OCI-LY3 (cell line): ENCODE data around the gene CLSTN1.

Source experiments
- H2AFZ ChIP-seq: fragments of 200-600, 300-600 bp; shearing (Covaris generic); 2 replicates; pipeline ENCODE4 v1.6.0; 2014; ENCODE audit warnings: antibody characterized with exemption, low read depth, low read length
- H3K27ac ChIP-seq: fragments of 200-600, 300-600 bp; sonication (generic); 2 replicates; pipeline ENCODE4 v1.5.1; 2014; ENCODE audit warnings: mild to moderate bottlenecking, low read length, moderate library complexity, mixed read lengths
- H3K27me3 ChIP-seq: fragments of 200-600, 300-600 bp; sonication (generic); 2 replicates; pipeline ENCODE4 v1.6.1; 2014; ENCODE audit warnings: low read depth, low read length, mixed read lengths
- H3K36me3 ChIP-seq: fragments of 200-600, 300-600 bp; sonication (generic); replicated peaks from 2 replicates; pipeline ENCODE3; 2014; ENCODE audit warnings: low read depth, low read length, mixed read lengths
- H3K4me1 ChIP-seq: fragments of 300-600, 200-600 bp; sonication (generic); 2 replicates; pipeline ENCODE4 v1.6.1; 2014; ENCODE audit warnings: low read length, mixed read lengths
- H3K4me2 ChIP-seq: fragments of 200-600, 300-600 bp; sonication (generic); 2 replicates; pipeline ENCODE4 v1.6.1; 2014; ENCODE audit warnings: low read length, mixed read lengths
- H3K4me3 ChIP-seq: fragments of 300-600, 200-600 bp; sonication (generic); 2 replicates; pipeline ENCODE4 v1.5.1; 2014; ENCODE audit warnings: antibody characterized with exemption, mild to moderate bottlenecking, low read length, moderate library complexity
- H3K79me2 ChIP-seq: fragments of 300-600, 200-600 bp; shearing (Covaris generic); 2 replicates; pipeline ENCODE4 v1.6.1; 2014; ENCODE audit warnings: mild to moderate bottlenecking, low read length, mixed read lengths
- H3K9ac ChIP-seq: fragments of 300-600, 200-600 bp; shearing (Covaris generic); 2 replicates; pipeline ENCODE4 v1.6.0; 2014; ENCODE audit warnings: mild to moderate bottlenecking, low read length, moderate library complexity
- H3K9me3 ChIP-seq: fragments of 200-600, 300-600 bp; shearing (Covaris generic); 2 replicates; pipeline ENCODE4 v1.6.1; 2014; ENCODE audit warnings: low read length, mixed read lengths; ENCODE audit not compliant: insufficient read depth
- H4K20me1 ChIP-seq: fragments of 200-600, 300-600 bp; sonication (generic); 2 replicates; pipeline ENCODE4 v1.6.1; 2016; ENCODE audit warnings: low read length, mixed read lengths; ENCODE audit not compliant: insufficient read depth
- CTCF ChIP-seq: fragments of 200-600, 300-600 bp; sonication (generic); IDR thresholded peaks from 2 replicates; pipeline ENCODE4 v1.5.1; 2014; ENCODE audit warnings: antibody characterized with exemption, low read length, low read depth
- EZH2phosphoT487 ChIP-seq: fragments of 200-600 bp; shearing (Covaris generic); IDR thresholded peaks from 2 replicates; pipeline ENCODE4 v1.6.1; 2018; ENCODE audit warnings: antibody characterized with exemption, mixed run types, low read depth

The CLSTN1 gene

GRCh38 chr1:9855186-9855585 lies 31.4 kb upstream of the CLSTN1 start:
- H4K20me1 ChIP-seq: no peaks in the 10 kb centered on the region
- no peak overlapping the region for H3K9ac ChIP-seq
- no peaks in the 10 kb centered on the region for H3K36me3 ChIP-seq
- no peak overlapping the region for H2AFZ ChIP-seq
- no peak overlapping the region for H3K4me2 ChIP-seq
- no peak overlapping the region for H3K27ac ChIP-seq
- H3K4me3 ChIP-seq: no peak overlapping the region
- no peaks in the 10 kb centered on the region for H3K79me2 ChIP-seq
- TF ChIP-seq EZH2phosphoT487: no peak
- no peak for TF ChIP-seq CTCF
- no peaks in the 10 kb centered on the region for H3K9me3 ChIP-seq
- H3K4me1 ChIP-seq: peaks cover 11% of the 10 kb centered on the region; the same call in 1 of the 2 replicates
- H3K27me3 ChIP-seq: no peaks in the 10 kb centered on the region

- Histone ChIP-seq H3K4me1 (peaks cover 11% of the 10 kb centered on the region; the same call in 1 of the 2 replicates), H3K79me2 (no peaks in the 10 kb centered on the region), H3K4me3 (no peak overlapping the region), H3K4me2 (no peak overlapping the region), H2AFZ (no peak overlapping the region), H3K9ac (no peak overlapping the region), H3K27me3 (no peaks in the 10 kb centered on the region), H3K36me3 (no peaks in the 10 kb centered on the region), H3K27ac (no peak overlapping the region), H4K20me1 (no peaks in the 10 kb centered on the region), H3K9me3 (peaks cover 10% of the 10 kb centered on the region; the same call in 1 of the 2 replicates)
- TF ChIP-seq CTCF (no peak), EZH2phosphoT487 (no peak)
These were observed 29.5 kb upstream of the CLSTN1 start for GRCh38 chr1:9853249-9853595.

- Histone ChIP-seq H3K9me3 (peaks cover 10% of the 10 kb centered on the region; the same call in 1 of the 2 replicates), H3K9ac (no peak overlapping the region), H3K4me3 (no peak overlapping the region)
These were observed 28.9 kb upstream of the CLSTN1 start for GRCh38 chr1:9852410-9853248.

More at GRCh38 chr1:9852410-9853248, 28.9 kb upstream of the CLSTN1 start:
- no peaks in the 10 kb centered on the region for H4K20me1 ChIP-seq
- no peak for TF ChIP-seq CTCF
- no peak for TF ChIP-seq EZH2phosphoT487
- no peak overlapping the region for H3K4me2 ChIP-seq
- no peak overlapping the region for H2AFZ ChIP-seq
- peaks cover 11% of the 10 kb centered on the region; the same call in 1 of the 2 replicates for H3K4me1 ChIP-seq
- no peak overlapping the region for H3K27ac ChIP-seq
- no peaks in the 10 kb centered on the region for H3K36me3 ChIP-seq
- H3K79me2 ChIP-seq: no peaks in the 10 kb centered on the region
- H3K27me3 ChIP-seq: no peaks in the 10 kb centered on the region
